ENCODE data around the gene ESYT3.

DNA sequence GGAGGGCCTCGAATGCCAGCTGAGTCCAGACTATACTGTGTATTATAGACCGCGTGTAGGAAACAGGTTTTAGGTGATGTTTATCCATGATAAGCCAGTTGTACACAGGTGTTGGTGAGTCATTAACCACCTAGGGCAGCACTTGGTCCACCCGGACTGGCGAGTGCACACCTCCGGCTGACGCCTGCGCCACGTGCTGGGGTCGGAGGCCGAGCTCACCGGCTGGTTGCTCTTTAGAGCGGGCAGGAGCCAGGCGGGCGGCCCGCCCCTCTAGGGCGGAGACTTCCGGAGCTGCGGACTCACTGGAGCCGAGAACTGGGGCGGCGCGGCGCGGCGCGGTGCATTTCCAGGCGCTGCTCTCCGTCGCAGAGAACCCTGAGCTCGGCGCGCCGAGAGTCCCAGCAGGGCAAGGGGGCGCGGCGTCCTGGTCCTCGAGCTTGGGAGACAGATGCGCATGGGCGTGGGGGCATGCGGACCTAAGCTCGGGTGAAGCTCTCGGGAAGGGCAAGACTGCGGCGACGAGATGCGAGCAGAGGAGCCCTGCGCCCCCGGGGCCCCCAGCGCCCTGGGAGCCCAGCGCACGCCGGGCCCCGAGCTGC is at the start of gene ESYT3:
- TF ChIP-seq, protein P1, sequence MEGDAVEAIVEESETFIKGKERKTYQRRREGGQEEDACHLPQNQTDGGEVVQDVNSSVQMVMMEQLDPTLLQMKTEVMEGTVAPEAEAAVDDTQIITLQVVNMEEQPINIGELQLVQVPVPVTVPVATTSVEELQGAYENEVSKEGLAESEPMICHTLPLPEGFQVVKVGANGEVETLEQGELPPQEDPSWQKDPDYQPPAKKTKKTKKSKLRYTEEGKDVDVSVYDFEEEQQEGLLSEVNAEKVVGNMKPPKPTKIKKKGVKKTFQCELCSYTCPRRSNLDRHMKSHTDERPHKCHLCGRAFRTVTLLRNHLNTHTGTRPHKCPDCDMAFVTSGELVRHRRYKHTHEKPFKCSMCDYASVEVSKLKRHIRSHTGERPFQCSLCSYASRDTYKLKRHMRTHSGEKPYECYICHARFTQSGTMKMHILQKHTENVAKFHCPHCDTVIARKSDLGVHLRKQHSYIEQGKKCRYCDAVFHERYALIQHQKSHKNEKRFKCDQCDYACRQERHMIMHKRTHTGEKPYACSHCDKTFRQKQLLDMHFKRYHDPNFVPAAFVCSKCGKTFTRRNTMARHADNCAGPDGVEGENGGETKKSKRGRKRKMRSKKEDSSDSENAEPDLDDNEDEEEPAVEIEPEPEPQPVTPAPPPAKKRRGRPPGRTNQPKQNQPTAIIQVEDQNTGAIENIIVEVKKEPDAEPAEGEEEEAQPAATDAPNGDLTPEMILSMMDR (IDR thresholded peaks at IDR 0.05) = no peak
- no peak for TF ChIP-seq POLR2AphosphoS5 (IDR thresholded peaks at IDR 0.05)

Data from suprapubic skin (tissue), 3 donors.